ENCODE results near the gene ATP13A3. TPM values are rescaled to one million over a fixed set of nuclear protein-coding genes. Genes with fewer than 3 reads are reported as not detected.
"Not testable (repeated sequence)": the region's sequence is repeated elsewhere in the genome, so short reads cannot be mapped to it uniquely, and the experiment has no call there.

ATP13A3 gene
- total and polyA plus RNA-seq, 12 donors: 17.6 to 111 (median 63.3) TPM

GRCh38 chr3:194520201-194520600 is 33.4 kb upstream of the ATP13A3 start:
- H3K4me1 ChIP-seq (replicated peaks in 1 of 2): peaks cover 12 to 18% of the 10 kb centered on the region in 2 donors
- H3K36me3 ChIP-seq (replicated peaks in 1 of 2); H3K27me3 ChIP-seq; H3K9me3 ChIP-seq (replicated peaks in 1 of 3); H3K4me3 ChIP-seq; DNase-seq; H3K27ac ChIP-seq: not testable (repeated sequence)
- TF ChIP-seq, protein P1, sequence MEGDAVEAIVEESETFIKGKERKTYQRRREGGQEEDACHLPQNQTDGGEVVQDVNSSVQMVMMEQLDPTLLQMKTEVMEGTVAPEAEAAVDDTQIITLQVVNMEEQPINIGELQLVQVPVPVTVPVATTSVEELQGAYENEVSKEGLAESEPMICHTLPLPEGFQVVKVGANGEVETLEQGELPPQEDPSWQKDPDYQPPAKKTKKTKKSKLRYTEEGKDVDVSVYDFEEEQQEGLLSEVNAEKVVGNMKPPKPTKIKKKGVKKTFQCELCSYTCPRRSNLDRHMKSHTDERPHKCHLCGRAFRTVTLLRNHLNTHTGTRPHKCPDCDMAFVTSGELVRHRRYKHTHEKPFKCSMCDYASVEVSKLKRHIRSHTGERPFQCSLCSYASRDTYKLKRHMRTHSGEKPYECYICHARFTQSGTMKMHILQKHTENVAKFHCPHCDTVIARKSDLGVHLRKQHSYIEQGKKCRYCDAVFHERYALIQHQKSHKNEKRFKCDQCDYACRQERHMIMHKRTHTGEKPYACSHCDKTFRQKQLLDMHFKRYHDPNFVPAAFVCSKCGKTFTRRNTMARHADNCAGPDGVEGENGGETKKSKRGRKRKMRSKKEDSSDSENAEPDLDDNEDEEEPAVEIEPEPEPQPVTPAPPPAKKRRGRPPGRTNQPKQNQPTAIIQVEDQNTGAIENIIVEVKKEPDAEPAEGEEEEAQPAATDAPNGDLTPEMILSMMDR (IDR thresholded peaks at IDR 0.05): peak in 1 of 6 experiments; percentile 22
- intact Hi-C loops (cut with DNase I): loop anchor here in 1 of 2 donors (5.0 kb wide), 1 partner anchor 33 kb away; the partner anchor contains the start of gene ATP13A3
- WGBS, 4 donors: 70 to 96% (median 89%) methylated on average over 4 to 5 of the region's 5 CpGs

DNA sequence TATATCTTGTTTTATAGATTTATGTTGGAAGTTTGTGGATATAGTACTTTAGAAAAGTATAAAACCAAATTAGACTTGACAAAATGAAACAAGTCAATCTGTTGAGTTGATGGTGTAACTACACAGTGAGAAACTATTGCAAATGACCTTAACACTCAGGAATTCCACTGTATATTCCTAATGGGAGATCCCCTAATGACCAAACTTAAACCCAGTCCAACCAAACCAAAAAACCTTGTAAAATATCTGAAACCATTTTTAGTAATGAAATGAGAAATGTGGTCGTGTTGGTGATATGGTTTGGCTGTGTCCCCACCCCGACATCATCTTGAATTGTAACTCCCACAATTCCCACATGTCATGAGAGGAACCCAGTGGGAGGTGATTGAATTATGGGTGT is 31.9 kb upstream of the ATP13A3 start:
- TF ChIP-seq, protein P1 (IDR thresholded peaks at IDR 0.05): no peak
- TF ChIP-seq POLR2A (IDR thresholded peaks at IDR 0.05): no peak
- Histone ChIP-seq H3K4me1 (replicated peaks in 1 of 2) (peaks cover 12 to 18% of the 10 kb centered on the region in 2 donors), H3K36me3 (replicated peaks in 1 of 2) (no peaks in the 10 kb centered on the region)

DNA sequence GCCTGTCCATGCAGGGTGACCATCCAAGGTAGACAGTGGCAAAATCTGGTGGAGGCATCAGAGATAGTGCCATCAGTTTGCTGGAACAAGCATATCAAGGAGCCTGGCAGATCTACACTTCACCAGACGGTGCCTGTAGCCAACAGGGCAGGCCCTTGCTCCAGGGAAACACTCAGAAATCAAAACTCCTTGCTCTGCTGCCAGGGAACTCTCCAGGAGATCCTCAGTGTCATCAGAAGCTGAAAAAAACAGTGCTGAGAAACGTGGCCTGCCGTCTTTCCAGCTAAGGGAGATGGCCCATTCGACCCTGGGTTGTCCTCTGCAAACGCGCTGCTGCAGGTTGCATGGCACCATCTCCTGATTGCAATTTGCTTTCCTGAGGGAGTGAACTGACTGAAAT is 30.5 kb upstream of the ATP13A3 start:
- 57 to 82% (median 67%) methylated on average over 6 of the region's 6 CpGs for WGBS, 4 donors
- Histone ChIP-seq H3K4me3 (no peak overlapping the region), H3K27ac (no peak overlapping the region), H3K36me3 (replicated peaks in 1 of 2) (no peaks in the 10 kb centered on the region), H3K9me3 (replicated peaks in 1 of 3) (no peaks in the 10 kb centered on the region), H3K4me1 (replicated peaks in 1 of 2) (peaks cover 12 to 13% of the 10 kb centered on the region in 2 donors), H3K27me3 (no peaks in the 10 kb centered on the region)
- intact Hi-C loops (cut with DNase I): no loop called here
- TF ChIP-seq, protein P1 (IDR thresholded peaks at IDR 0.05): no peak
- TF ChIP-seq POLR2A (IDR thresholded peaks at IDR 0.05): no peak
- DNase-seq: no peak

More for the DNA sequence above, 31.9 kb upstream of the ATP13A3 start:
- no peak overlapping the region for H3K27ac ChIP-seq
- intact Hi-C loops (cut with DNase I): no loop called here
- no peak overlapping the region for H3K4me3 ChIP-seq
- H3K9me3 ChIP-seq (replicated peaks in 1 of 3): no peaks in the 10 kb centered on the region
- no peak for DNase-seq
- WGBS, 4 donors: 62 to 90% (median 82%) methylated on average over 2 of the region's 2 CpGs
- H3K27me3 ChIP-seq: no peaks in the 10 kb centered on the region

- H3K27ac ChIP-seq: no peak overlapping the region
- H3K9me3 ChIP-seq (replicated peaks in 1 of 3): no peaks in the 10 kb centered on the region
- WGBS, 4 donors: 42 to 80% (median 64%) methylated on average over 4 of the region's 4 CpGs
- H3K27me3 ChIP-seq: no peaks in the 10 kb centered on the region
- no peak for DNase-seq
- TF ChIP-seq POLR2A (IDR thresholded peaks at IDR 0.05): no peak
- no peak overlapping the region for H3K4me3 ChIP-seq
- intact Hi-C loops (cut with DNase I): no loop called here
- no peaks in the 10 kb centered on the region for H3K36me3 ChIP-seq (replicated peaks in 1 of 2)
- no peaks in the 10 kb centered on the region for H3K4me1 ChIP-seq (replicated peaks in 1 of 2)
These were observed 27.8 kb upstream of the ATP13A3 start for GRCh38 chr3:194514626-194515025.

DNA sequence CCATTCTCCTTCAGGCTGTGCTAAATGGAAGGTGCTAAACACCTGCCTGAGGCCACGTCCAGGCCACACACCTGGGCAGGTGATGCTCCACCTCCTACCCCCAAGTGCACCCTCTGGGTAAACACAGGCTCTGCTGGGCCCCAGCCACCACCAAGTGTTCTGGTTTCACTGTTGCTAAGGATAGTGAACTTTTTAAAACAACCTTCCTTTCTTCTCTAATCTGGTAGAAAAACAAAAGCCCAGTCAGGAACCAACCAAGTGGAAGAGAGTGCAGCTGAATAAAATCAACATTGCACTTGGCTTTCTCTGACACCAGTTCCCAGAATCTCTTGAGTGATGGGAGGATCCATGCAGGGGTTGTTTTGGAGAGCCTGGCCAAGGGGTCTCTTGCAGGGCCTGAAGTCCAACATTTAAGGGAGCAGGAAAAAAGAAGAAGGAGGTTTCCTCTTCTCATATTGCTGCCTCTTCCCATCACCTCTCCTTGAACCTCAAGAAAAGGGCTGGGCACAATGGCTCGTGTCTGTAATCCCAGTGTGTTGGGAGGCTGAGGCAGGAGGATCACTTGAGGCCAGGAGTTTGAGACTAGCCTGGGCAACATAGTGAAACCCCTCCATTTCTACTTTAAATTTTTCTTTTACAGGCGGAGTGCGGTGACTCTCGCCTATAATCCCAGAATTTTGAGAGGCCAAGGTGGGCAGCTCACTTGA is 26.2 kb upstream of the ATP13A3 start:
- intact Hi-C loops (cut with DNase I): no loop called here

More for the DNA sequence above, 26.2 kb upstream of the ATP13A3 start:
- H3K4me3 ChIP-seq: no peak overlapping the region
- peak in 1 of 7 donors; percentile 23 for DNase-seq
- H3K4me1 ChIP-seq (replicated peaks in 1 of 2): no peaks in the 10 kb centered on the region
- 87 to 93% (median 89%) methylated on average over 5 of the region's 5 CpGs for WGBS, 4 donors
- no peaks in the 10 kb centered on the region for H3K9me3 ChIP-seq (replicated peaks in 1 of 3)
- H3K36me3 ChIP-seq (replicated peaks in 1 of 2): no peaks in the 10 kb centered on the region
- no peaks in the 10 kb centered on the region for H3K27me3 ChIP-seq
- TF ChIP-seq, protein P1 (IDR thresholded peaks at IDR 0.05): no peak
- no peak for TF ChIP-seq POLR2A (IDR thresholded peaks at IDR 0.05)
- no peak overlapping the region for H3K27ac ChIP-seq
